Liver (tissue), 9 donors: ENCODE data around the gene KCNJ5. TPM values are rescaled to one million over a fixed set of nuclear protein-coding genes. Genes with fewer than 3 reads are reported as not detected.

Experiments used
- DNase-seq: peaks from one replicate; pipeline ENCODE4 v3.0.0-alpha.2; 2017; ENCODE audit warnings: low spot score
- H3K27ac ChIP-seq, 2 donors: one replicate each; pipeline ENCODE4 v1.7.0; 2013; ENCODE audit warnings: inconsistent platforms in 2 of 2, low read length in 2 of 2, control low read depth in 1 of 2, low read depth in 1 of 2, mild to moderate bottlenecking in 1 of 2
- H3K27me3 ChIP-seq, 4 donors: one replicate each; pipeline versions ENCODE4 v1.6.1 to v1.7.0; 2013; ENCODE audit warnings: low read length in 3 of 4, inconsistent platforms in 1 of 4, mild to moderate bottlenecking in 1 of 4, moderate library complexity in 1 of 4; ENCODE audit not compliant: control insufficient read depth in 4 of 4, insufficient read depth in 4 of 4
- H3K36me3 ChIP-seq, 4 donors: one replicate each; pipeline versions ENCODE4 v1.6.1 to v1.7.0; 2013; ENCODE audit warnings: low read length in 3 of 4, mild to moderate bottlenecking in 3 of 4, low read depth in 1 of 4, moderate library complexity in 1 of 4; ENCODE audit not compliant: control insufficient read depth in 4 of 4, insufficient read depth in 3 of 4
- H3K4me1 ChIP-seq, 4 donors: one replicate each; pipeline versions ENCODE4 v1.6.1 to v1.7.0; 2013; ENCODE audit warnings: low read length in 3 of 4, mild to moderate bottlenecking in 3 of 4, moderate library complexity in 1 of 4; ENCODE audit not compliant: control insufficient read depth in 4 of 4, insufficient read depth in 4 of 4
- H3K4me3 ChIP-seq, 3 donors: one replicate each; pipeline versions ENCODE4 v1.6.1 to v1.7.0; 2013; ENCODE audit warnings: low read length in 3 of 3, control low read depth in 1 of 3, low read depth in 1 of 3, mild to moderate bottlenecking in 1 of 3
- H3K9ac ChIP-seq, 2 donors: one replicate each; pipeline ENCODE4 v1.7.0; 2013; ENCODE audit warnings: low read length in 2 of 2, mild to moderate bottlenecking in 2 of 2, moderate library complexity in 2 of 2, control low read depth in 1 of 2, low read depth in 1 of 2
- H3K9me3 ChIP-seq, 4 donors: one replicate each; pipeline versions ENCODE4 v1.6.1 to v1.7.0; 2013; ENCODE audit warnings: low read length in 3 of 4; ENCODE audit not compliant: control insufficient read depth in 4 of 4
- EGR1 ChIP-seq, 2 donors: IDR thresholded peaks; 2 replicates each; pipeline ENCODE4 v1.6.1; 2016 to 2018; ENCODE audit warnings: antibody characterized with exemption in 2 of 2, low read depth in 2 of 2
- FOXA1 ChIP-seq: IDR thresholded peaks from 2 replicates; pipeline ENCODE4 v1.6.1; 2016; ENCODE audit warnings: antibody characterized with exemption
- FOXA2 ChIP-seq: IDR thresholded peaks from 2 replicates; pipeline ENCODE4 v1.6.1; 2016; ENCODE audit warnings: antibody characterized with exemption
- GABPA ChIP-seq, 2 donors: IDR thresholded peaks in 1 of 2; conservative IDR thresholded peaks in 1 of 2; 2 replicates each; pipeline ENCODE4 v1.6.1; 2016; ENCODE audit warnings: antibody characterized with exemption in 2 of 2, mild to moderate bottlenecking in 1 of 2, moderate library complexity in 1 of 2
- HNF4A ChIP-seq, 2 donors: conservative IDR thresholded peaks; 2 replicates each; pipeline ENCODE4 v1.6.1; 2016; ENCODE audit warnings: antibody characterized with exemption in 2 of 2, mild to moderate bottlenecking in 2 of 2
- HNF4G ChIP-seq: IDR thresholded peaks from 2 replicates; pipeline ENCODE4 v1.6.1; 2016; ENCODE audit warnings: antibody characterized with exemption
- JUND ChIP-seq, 2 donors: IDR thresholded peaks; 2 replicates each; pipeline ENCODE4 v1.6.1; 2016; ENCODE audit warnings: antibody characterized with exemption in 2 of 2
- NR2F2 ChIP-seq: IDR thresholded peaks from 2 replicates; pipeline ENCODE4 v1.6.1; 2016; ENCODE audit warnings: antibody characterized with exemption
- RAD21 ChIP-seq, 2 donors: IDR thresholded peaks; 2 replicates each; pipeline ENCODE4 v1.6.1; 2016; ENCODE audit warnings: antibody characterized with exemption in 2 of 2, mild to moderate bottlenecking in 2 of 2
- REST ChIP-seq: IDR thresholded peaks from 2 replicates; pipeline ENCODE4 v1.6.1; 2016; ENCODE audit warnings: antibody characterized with exemption, mild to moderate bottlenecking
- RXRA ChIP-seq, 2 donors: IDR thresholded peaks; 2 replicates each; pipeline ENCODE4 v1.6.1; 2017 to 2018; ENCODE audit warnings: antibody characterized with exemption in 2 of 2, mild to moderate bottlenecking in 1 of 2
- SP1 ChIP-seq: IDR thresholded peaks from 2 replicates; pipeline ENCODE4 v1.6.1; 2018; ENCODE audit warnings: antibody characterized with exemption, mild to moderate bottlenecking
- TAF1 ChIP-seq: conservative IDR thresholded peaks from 2 replicates; pipeline ENCODE4 v1.6.1; 2016; ENCODE audit warnings: antibody characterized with exemption, mild to moderate bottlenecking
- YY1 ChIP-seq: IDR thresholded peaks from 2 replicates; pipeline ENCODE4 v1.6.1; 2016; ENCODE audit warnings: antibody characterized with exemption, mild to moderate bottlenecking
- WGBS: extraction: QIAGEN DNeasy Blood & Tissue Kit; methylation state at CpG from one replicate; pipeline ENCODE4 v1.1.7; 2013; 5-methylcytosine and 5-hydroxymethylcytosine counted together
- polyA plus RNA-seq, 2 donors: library from polyadenylated mRNA; stranded (reverse) in 1 of 2; unstranded in 1 of 2; fragments of 200-250 nt in 1 of 2; fragments of >200 nt in 1 of 2; fragmentation: Nextera tagmentation in 1 of 2; extraction: Ambion mirVana in 1 of 2; gene quantifications; one replicate each; pipeline versions ENCODE4 v1.2.1 to v1.2.3, GENCODE V29; 2013 to 2015
- total RNA-seq, 2 donors: library from RNA; depleted of rRNA; stranded (reverse); fragments of >200 nt; gene quantifications; one replicate each; pipeline ENCODE4 v1.2.3, GENCODE V29; 2014
- TF ChIP-seq, protein P1 (sequence below): IDR thresholded peaks from 2 replicates; pipeline ENCODE4 v1.6.1; 2016; ENCODE audit warnings: antibody characterized with exemption
- TF ChIP-seq, protein P2 (sequence below): fragments of 150-350 bp; IDR thresholded peaks from 2 replicates; pipeline ENCODE4 v1.5.1; 2017; ENCODE audit warnings: improper control_type of control experiment, low read depth, low read length; ENCODE audit not compliant: missing input control
- TF ChIP-seq, protein P3 (sequence below): IDR thresholded peaks from 2 replicates; pipeline ENCODE4 v1.6.1; 2016; ENCODE audit warnings: antibody characterized with exemption
- TF ChIP-seq, protein P4 (sequence below): IDR thresholded peaks from 2 replicates; pipeline ENCODE4 v1.6.1; 2016; ENCODE audit warnings: antibody characterized with exemption
- donor health status: healthy.
- donor health status: healthy.
- donor health status: healthy.
- donor health status: healthy.
- donor health status: healthy.

KCNJ5 gene
- total and polyA plus RNA-seq, 4 donors = 0.04 to 0.08 (median 0.06) TPM

DNA sequence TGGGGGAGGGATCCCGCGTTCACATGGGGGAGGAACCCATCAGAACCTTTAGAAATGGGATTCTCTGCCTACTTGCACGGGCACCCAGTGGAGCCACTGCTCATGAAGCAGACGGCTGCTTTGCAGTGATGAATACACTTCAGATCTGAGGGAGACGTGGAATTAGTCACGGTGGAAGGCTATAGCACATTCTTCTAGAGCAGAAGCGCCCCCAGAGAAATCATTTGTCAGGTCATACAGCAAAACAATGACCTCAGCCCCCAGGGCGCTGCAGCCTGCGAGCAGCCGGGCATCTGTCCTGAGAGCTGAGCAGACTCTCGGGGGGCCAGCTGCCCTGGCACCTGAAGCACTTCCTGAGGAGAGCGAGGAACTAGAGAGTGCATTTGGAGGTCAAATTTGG, 38.8 kb downstream of the KCNJ5 start:
- TF ChIP-seq, protein P1, sequence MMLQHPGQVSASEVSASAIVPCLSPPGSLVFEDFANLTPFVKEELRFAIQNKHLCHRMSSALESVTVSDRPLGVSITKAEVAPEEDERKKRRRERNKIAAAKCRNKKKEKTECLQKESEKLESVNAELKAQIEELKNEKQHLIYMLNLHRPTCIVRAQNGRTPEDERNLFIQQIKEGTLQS = no peak
- TF ChIP-seq FOXA1 (no peak), YY1 (no peak), FOXA2 (no peak), HNF4G (no peak), SP1 (no peak), RAD21 (IDR thresholded peaks at IDR 0.05) (no peak), EGR1 (IDR thresholded peaks at IDR 0.05; ENCODE audit: low read depth in 2 of 2) (no peak), HNF4A (conservative IDR thresholded peaks at IDR 0.05) (no peak), JUND (IDR thresholded peaks at IDR 0.05) (no peak), NR2F2 (no peak), RXRA (IDR thresholded peaks at IDR 0.05) (no peak)
- TF ChIP-seq, protein P2, sequence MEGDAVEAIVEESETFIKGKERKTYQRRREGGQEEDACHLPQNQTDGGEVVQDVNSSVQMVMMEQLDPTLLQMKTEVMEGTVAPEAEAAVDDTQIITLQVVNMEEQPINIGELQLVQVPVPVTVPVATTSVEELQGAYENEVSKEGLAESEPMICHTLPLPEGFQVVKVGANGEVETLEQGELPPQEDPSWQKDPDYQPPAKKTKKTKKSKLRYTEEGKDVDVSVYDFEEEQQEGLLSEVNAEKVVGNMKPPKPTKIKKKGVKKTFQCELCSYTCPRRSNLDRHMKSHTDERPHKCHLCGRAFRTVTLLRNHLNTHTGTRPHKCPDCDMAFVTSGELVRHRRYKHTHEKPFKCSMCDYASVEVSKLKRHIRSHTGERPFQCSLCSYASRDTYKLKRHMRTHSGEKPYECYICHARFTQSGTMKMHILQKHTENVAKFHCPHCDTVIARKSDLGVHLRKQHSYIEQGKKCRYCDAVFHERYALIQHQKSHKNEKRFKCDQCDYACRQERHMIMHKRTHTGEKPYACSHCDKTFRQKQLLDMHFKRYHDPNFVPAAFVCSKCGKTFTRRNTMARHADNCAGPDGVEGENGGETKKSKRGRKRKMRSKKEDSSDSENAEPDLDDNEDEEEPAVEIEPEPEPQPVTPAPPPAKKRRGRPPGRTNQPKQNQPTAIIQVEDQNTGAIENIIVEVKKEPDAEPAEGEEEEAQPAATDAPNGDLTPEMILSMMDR = no peak
- TF ChIP-seq, protein P3, sequence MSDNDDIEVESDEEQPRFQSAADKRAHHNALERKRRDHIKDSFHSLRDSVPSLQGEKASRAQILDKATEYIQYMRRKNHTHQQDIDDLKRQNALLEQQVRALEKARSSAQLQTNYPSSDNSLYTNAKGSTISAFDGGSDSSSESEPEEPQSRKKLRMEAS = no peak
- TF ChIP-seq, protein P4, sequence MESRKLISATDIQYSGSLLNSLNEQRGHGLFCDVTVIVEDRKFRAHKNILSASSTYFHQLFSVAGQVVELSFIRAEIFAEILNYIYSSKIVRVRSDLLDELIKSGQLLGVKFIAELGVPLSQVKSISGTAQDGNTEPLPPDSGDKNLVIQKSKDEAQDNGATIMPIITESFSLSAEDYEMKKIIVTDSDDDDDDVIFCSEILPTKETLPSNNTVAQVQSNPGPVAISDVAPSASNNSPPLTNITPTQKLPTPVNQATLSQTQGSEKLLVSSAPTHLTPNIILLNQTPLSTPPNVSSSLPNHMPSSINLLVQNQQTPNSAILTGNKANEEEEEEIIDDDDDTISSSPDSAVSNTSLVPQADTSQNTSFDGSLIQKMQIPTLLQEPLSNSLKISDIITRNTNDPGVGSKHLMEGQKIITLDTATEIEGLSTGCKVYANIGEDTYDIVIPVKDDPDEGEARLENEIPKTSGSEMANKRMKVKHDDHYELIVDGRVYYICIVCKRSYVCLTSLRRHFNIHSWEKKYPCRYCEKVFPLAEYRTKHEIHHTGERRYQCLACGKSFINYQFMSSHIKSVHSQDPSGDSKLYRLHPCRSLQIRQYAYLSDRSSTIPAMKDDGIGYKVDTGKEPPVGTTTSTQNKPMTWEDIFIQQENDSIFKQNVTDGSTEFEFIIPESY = no peak
- H3K4me3 ChIP-seq = no peak overlapping the region
- no peak for DNase-seq
- 69% methylated on average over 12 of the region's 12 CpGs for WGBS
- H3K9ac ChIP-seq = no peak overlapping the region
- H3K27me3 ChIP-seq = peaks cover 0 to 2% (median 1%) of the 10 kb centered on the region in 4 donors
- H3K27ac ChIP-seq = no peak overlapping the region
- H3K4me1 ChIP-seq = no peaks in the 10 kb centered on the region
- no peaks in the 10 kb centered on the region for H3K9me3 ChIP-seq
- H3K36me3 ChIP-seq = no peaks in the 10 kb centered on the region

DNA sequence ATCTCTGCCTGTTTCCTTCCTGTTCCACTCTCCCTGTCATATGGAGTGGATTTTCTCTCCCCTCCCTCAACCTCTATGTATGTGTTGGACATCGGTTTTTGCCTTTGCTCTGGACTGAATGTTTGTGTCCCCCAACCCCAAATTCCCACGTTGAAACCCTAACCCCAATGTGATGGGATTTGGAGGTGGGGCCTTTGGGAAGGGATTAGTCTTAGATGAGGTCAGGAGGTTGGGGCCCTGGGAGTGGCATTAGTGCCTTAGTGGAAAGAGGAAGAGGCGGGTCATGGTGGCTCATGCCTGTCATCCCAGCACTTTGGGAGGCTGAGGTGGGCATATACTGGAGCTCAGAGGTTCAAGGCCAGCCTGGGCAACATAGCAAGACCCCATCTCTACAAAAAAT, 39.9 kb downstream of the KCNJ5 start:
- Histone ChIP-seq H3K9me3 (no peaks in the 10 kb centered on the region), H3K27ac (no peak overlapping the region), H3K36me3 (no peaks in the 10 kb centered on the region), H3K4me3 (no peak overlapping the region), H3K27me3 (peaks cover 0 to 2% (median under 1%) of the 10 kb centered on the region in 4 donors), H3K4me1 (no peaks in the 10 kb centered on the region), H3K9ac (no peak overlapping the region)
- 84% methylated on average over 3 of the region's 3 CpGs for WGBS
- TF ChIP-seq HNF4A (conservative IDR thresholded peaks at IDR 0.05) (no peak), SP1 (no peak), FOXA1 (no peak), EGR1 (IDR thresholded peaks at IDR 0.05; ENCODE audit: low read depth in 2 of 2) (no peak), RAD21 (IDR thresholded peaks at IDR 0.05) (no peak), RXRA (IDR thresholded peaks at IDR 0.05) (no peak), TAF1 (no peak), NR2F2 (no peak), YY1 (no peak), GABPA (IDR thresholded peaks at IDR 0.05 in 1 of 2, conservative IDR thresholded peaks at IDR 0.05 in 1 of 2) (no peak), FOXA2 (no peak), JUND (IDR thresholded peaks at IDR 0.05) (no peak), REST (no peak), HNF4G (no peak)
- TF ChIP-seq, protein P3 = no peak
- TF ChIP-seq, protein P2 = no peak
- TF ChIP-seq, protein P1 = no peak
- TF ChIP-seq, protein P4 = no peak
- DNase-seq = no peak
